Common myeloid progenitor, CD34-positive (primary cell): Measurements from ENCODE around the gene SMIM32. TPM values are rescaled to one million over a fixed set of nuclear protein-coding genes. Genes with fewer than 3 reads are reported as not detected.

Source experiments
- CTCF ChIA-PET: fragments of 350-600 bp; sonication (Branson Sonifier 250); formaldehyde crosslinking; loops from one replicate; lab custom pipeline; 2021; ENCODE audit warnings: antibody characterized with exemption; lab: Charles Lee
- POLR2A ChIA-PET: fragments of 350-600 bp; sonication (Branson Sonifier 250); formaldehyde crosslinking; loops from one replicate; lab custom pipeline; 2021; ENCODE audit warnings: antibody characterized with exemption; lab: Charles Lee
- DNase-seq, 3 donors: peaks; one replicate each; pipeline versions ENCODE4 v3.0.0 to v3.0.0-alpha.2; 2013
- H3K27ac ChIP-seq, 2 experiments: 1 replicate in 1 of 2; 2 replicates in 1 of 2; pipeline ENCODE4 v1.7.0; 2013; ENCODE audit warnings: inconsistent platforms in 2 of 2, low read length in 2 of 2, mild to moderate bottlenecking in 2 of 2, low read depth in 1 of 2, moderate library complexity in 1 of 2; ENCODE audit not compliant: severe bottlenecking in 2 of 2, insufficient read depth in 1 of 2, poor library complexity in 1 of 2
- H3K27me3 ChIP-seq, 5 experiments: replicated peaks in 2 of 5; 1 replicate in 3 of 5; 2 replicates in 2 of 5; pipeline versions ENCODE4 v1.6.1 to v1.7.0; 2013; ENCODE audit warnings: low read length in 4 of 5, mild to moderate bottlenecking in 2 of 5, moderate library complexity in 2 of 5, inconsistent platforms in 1 of 5; ENCODE audit not compliant: insufficient read depth in 5 of 5, control insufficient read depth in 4 of 5
- H3K36me3 ChIP-seq, 4 experiments: 1 replicate in 2 of 4; 2 replicates in 2 of 4; pipeline versions ENCODE4 v1.6.1 to v1.7.0; 2013; ENCODE audit warnings: low read length in 3 of 4, control low read depth in 1 of 4, mild to moderate bottlenecking in 1 of 4; ENCODE audit not compliant: control insufficient read depth in 4 of 4, insufficient read depth in 4 of 4
- H3K4me1 ChIP-seq, 4 experiments: 1 replicate in 3 of 4; 2 replicates in 1 of 4; pipeline versions ENCODE4 v1.6.1 to v1.7.1; 2013; ENCODE audit warnings: low read length in 3 of 4, mild to moderate bottlenecking in 3 of 4, control low read depth in 1 of 4, inconsistent platforms in 1 of 4, moderate library complexity in 1 of 4; ENCODE audit not compliant: control insufficient read depth in 4 of 4, insufficient read depth in 4 of 4; ENCODE audit errors: control extremely low read depth in 1 of 4
- H3K4me3 ChIP-seq, 7 experiments: 1 replicate in 4 of 7; 2 replicates in 3 of 7; pipeline versions ENCODE4 v1.5.1 to v1.7.0; 2013; ENCODE audit warnings: mild to moderate bottlenecking in 7 of 7, low read length in 6 of 7, moderate library complexity in 6 of 7, inconsistent platforms in 2 of 7, low read depth in 2 of 7, control low read depth in 1 of 7; ENCODE audit not compliant: insufficient read depth in 4 of 7, control insufficient read depth in 1 of 7; ENCODE audit errors: extremely low read depth in 1 of 7
- H3K9me3 ChIP-seq, 5 experiments: 1 replicate in 4 of 5; 2 replicates in 1 of 5; pipeline versions ENCODE4 v1.6.1 to v1.7.1; 2013; ENCODE audit warnings: low read length in 4 of 5, mild to moderate bottlenecking in 2 of 5, inconsistent platforms in 1 of 5, low read depth in 1 of 5, moderate library complexity in 1 of 5; ENCODE audit not compliant: control insufficient read depth in 4 of 5, insufficient read depth in 2 of 5; ENCODE audit errors: control extremely low read depth in 1 of 5
- WGBS: methylation state at CpG from one replicate; pipeline ENCODE4 v1.1.5; 2013; ENCODE audit not compliant: insufficient coverage; 5-methylcytosine and 5-hydroxymethylcytosine counted together
- polyA plus RNA-seq: library from polyadenylated mRNA; unstranded; fragments of 120-200 nt; gene quantifications from one replicate; pipeline ENCODE4 v1.2.1, GENCODE V29; 2013

Gene SMIM32
- polyA plus RNA-seq = not detected

DNA sequence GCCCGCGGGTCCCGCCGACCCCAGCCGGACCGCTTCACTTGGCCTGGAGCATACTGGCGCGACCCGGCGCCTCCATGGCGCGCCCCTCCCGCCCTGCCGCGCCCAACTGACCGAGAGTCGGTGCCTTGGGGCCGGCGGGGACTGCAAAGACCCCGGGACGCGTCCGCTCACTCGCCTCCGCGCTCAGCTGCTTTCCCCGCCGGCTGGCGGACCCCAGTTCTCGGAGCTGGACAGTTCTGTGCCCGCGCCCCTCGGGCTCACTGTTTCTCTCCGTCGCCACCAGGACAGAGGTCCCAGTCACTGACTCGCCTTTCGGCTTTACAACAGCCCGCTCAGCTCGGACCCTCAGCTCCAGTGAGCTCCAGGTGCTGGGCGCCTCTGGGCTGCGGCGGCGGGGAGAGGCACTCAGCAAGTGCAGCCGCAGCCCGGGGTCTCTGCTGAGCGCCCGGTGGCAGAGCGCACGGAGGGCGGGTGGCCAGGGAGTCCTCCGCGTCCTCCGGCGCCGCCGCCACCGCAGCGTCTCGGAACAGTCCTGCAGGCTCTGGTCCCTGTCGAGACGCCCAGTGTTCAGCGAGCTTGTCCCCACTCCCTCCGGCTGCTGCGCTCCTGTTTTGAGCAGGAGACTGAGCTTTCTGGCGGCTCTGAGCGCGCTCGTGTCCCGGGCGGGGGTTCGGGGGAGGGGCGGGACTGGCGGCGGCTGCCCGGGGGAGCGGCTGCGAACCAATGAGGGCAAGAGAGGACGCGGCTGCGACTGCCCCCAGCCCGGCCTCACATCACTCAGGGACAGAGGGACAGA is at the start of gene SMIM32:
Gene SMIM32 (minus strand): TSS at position 637 of the 796 bp plus-strand sequence. CDS start 638 bp downstream, outside the sequence.
- Histone ChIP-seq H3K9me3 (no peaks in the 10 kb centered on the region), H3K36me3 (peaks cover 0 to 11% (median 3%) of the 10 kb centered on the region in 4 experiments), H3K27me3 (peaks cover 3 to 81% (median 38%) of the 10 kb centered on the region in 5 experiments), H3K4me3 (peak within 1 kb of the TSS in 6 of 7 experiments; percentile 26 to 66 (median 57)), H3K27ac (no peak within 1 kb of the TSS), H3K4me1 (peaks cover 0 to 21% (median 20%) of the 10 kb centered on the region in 4 experiments)
- CTCF ChIA-PET = interaction anchor here (1.9 kb wide), 1 partner anchor 11 kb away, joined by 4 read pairs; no protein-coding TSS in a partner anchor
- POLR2A ChIA-PET = no interaction called here
- DNase-seq = peak in 2 of 3 donors; percentile 44 to 52
- WGBS = under 1% methylated on average over 79 of the region's 81 CpGs

- ChIA-PET CTCF (no interaction called here), POLR2A (no interaction called here)
- DNase-seq = no peak
- H3K9me3 ChIP-seq = no peaks in the 10 kb centered on the region
- H3K27ac ChIP-seq = no peak overlapping the region
- no peak overlapping the region for H3K4me3 ChIP-seq
- H3K4me1 ChIP-seq = no peaks in the 10 kb centered on the region
- peaks cover 0 to 4% (median 4%) of the 10 kb centered on the region in 5 experiments for H3K27me3 ChIP-seq
- H3K36me3 ChIP-seq = no peaks in the 10 kb centered on the region
- 100% methylated on average over 1 of the region's 2 CpGs for WGBS
Measured at GRCh38 chr5:136242611-136243010, 49.6 kb upstream of the SMIM32 start.

GRCh38 chr5:136242136-136242535 is 49.2 kb upstream of the SMIM32 start:
- DNase-seq = no peak
- Histone ChIP-seq H3K9me3 (no peaks in the 10 kb centered on the region), H3K27ac (no peak overlapping the region), H3K4me3 (no peak overlapping the region), H3K27me3 (peaks cover 0 to 4% (median under 1%) of the 10 kb centered on the region in 5 experiments), H3K4me1 (no peaks in the 10 kb centered on the region), H3K36me3 (no peaks in the 10 kb centered on the region)
- no CpG with 5 or more reads among the region's 1 CpG for WGBS
- ChIA-PET POLR2A (no interaction called here), CTCF (interaction anchor here (1.7 kb wide), 1 partner anchor 7 kb away, joined by 5 read pairs; no protein-coding TSS in a partner anchor)

DNA sequence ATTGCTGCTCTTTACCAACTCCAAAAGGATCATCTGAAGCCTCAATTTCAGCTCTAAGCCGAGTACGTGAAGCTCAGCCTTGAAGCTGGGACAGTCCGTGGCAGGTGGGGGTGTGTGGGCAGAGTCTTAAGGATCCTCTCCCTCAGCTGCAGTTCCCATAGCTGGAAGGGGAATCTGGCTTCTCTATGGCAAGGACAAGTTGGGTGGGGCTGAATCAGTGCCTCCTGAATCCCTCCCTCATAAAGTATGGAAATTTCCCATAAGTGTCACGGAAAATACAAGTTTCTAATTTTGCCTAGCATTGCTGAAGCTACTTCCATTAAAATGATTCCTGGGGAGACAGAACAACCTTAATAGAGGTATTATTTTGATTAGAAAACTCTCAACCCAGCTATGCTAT is 47.9 kb upstream of the SMIM32 start:
- 100% methylated on average over 1 of the region's 4 CpGs for WGBS
- Histone ChIP-seq H3K4me3 (no peak overlapping the region), H3K27me3 (peaks cover 0 to 2% (median 0%) of the 10 kb centered on the region in 5 experiments), H3K9me3 (no peaks in the 10 kb centered on the region), H3K36me3 (no peaks in the 10 kb centered on the region), H3K27ac (no peak overlapping the region), H3K4me1 (no peaks in the 10 kb centered on the region)
- no peak for DNase-seq
- POLR2A ChIA-PET = no interaction called here
- CTCF ChIA-PET = interaction anchor here (0.8 to 1.7 kb wide), 2 partner anchors 9 to 13 kb away, joined by 4 to 5 read pairs; no protein-coding TSS in a partner anchor

- Histone ChIP-seq H3K4me1 (no peaks in the 10 kb centered on the region), H3K27ac (no peak overlapping the region), H3K9me3 (no peaks in the 10 kb centered on the region), H3K36me3 (no peaks in the 10 kb centered on the region), H3K27me3 (peaks cover 0 to 4% (median 0%) of the 10 kb centered on the region in 5 experiments), H3K4me3 (no peak overlapping the region)
- POLR2A ChIA-PET = no interaction called here
- no peak for DNase-seq
- CTCF ChIA-PET = interaction anchor here (0.9 kb wide), 1 partner anchor 23 kb away, joined by 4 read pairs; no protein-coding TSS in a partner anchor
- WGBS = 81% methylated on average over 4 of the region's 5 CpGs
Measured at GRCh38 chr5:136236479-136237083, 43.6 kb upstream of the SMIM32 start.

- H3K9me3 ChIP-seq = no peaks in the 10 kb centered on the region
- H3K36me3 ChIP-seq = no peaks in the 10 kb centered on the region
- no peak overlapping the region for H3K4me3 ChIP-seq
- H3K27me3 ChIP-seq = peaks cover 0 to 4% (median 0%) of the 10 kb centered on the region in 5 experiments
- WGBS = 100% methylated on average over 1 of the region's 1 CpG
- CTCF ChIA-PET = interaction anchor here (0.8 to 0.9 kb wide), 2 partner anchors 18 to 22 kb away, joined by 3 to 4 read pairs; no protein-coding TSS in a partner anchor
- no peak for DNase-seq
- POLR2A ChIA-PET = no interaction called here
- no peak overlapping the region for H3K27ac ChIP-seq
- no peaks in the 10 kb centered on the region for H3K4me1 ChIP-seq
Measured at GRCh38 chr5:136235321-136235720, 42.4 kb upstream of the SMIM32 start.
